Activated effector memory CD4-positive, alpha-beta T cell treated with anti-CD3 and anti-CD28 coated beads, Interleukin-2, amount 50 U/mL, for 16 hours (primary cell): ENCODE results near the gene SUPT3H.
"Not testable (repeated sequence)": the region's sequence is repeated elsewhere in the genome, so short reads cannot be mapped to it uniquely, and the experiment has no call there.

Experiments
- DNase-seq: peaks from one replicate; pipeline ENCODE4 v3.0.0-alpha.2; 2020

SUPT3H gene

DNA sequence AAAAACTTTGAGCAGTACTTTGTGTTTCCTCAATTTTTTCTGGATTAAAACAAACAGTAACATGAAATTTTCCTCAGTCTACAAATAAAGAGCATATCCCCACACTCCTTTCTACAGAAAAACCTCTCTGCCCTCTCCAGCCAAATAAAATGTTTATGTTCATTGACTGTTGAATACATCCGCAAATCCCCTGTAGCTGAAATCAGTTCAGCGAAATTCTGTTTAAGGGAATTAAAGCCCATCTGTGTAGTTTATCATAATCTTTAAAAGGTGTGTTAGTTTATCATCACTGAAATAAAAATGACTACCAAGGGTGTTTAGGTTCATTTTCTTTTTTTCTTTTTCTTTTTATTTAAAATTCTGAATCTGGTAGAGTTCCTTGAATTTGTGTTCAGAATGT is 207.4 kb downstream of the SUPT3H start:
- DNase-seq, result no peak

DNA sequence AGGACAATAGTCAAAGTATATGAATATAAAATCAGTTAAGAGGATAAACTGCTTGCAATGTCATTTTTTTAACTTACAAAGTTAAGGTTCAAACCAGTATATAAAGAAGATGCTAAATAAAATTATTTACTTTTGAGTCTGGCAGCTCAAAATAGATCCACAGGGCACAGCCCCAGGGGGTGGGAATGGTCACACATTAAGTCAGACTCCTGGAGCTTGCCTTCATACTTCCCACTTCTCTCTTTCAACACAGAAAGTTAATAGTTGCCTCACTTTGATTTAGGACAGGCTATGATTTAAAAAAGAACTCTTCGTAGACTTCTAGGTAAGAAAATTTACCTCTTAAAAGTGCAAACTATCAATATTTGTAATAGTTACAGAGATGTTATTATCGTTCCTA is 207.9 kb downstream of the SUPT3H start:
- no peak for DNase-seq

DNA sequence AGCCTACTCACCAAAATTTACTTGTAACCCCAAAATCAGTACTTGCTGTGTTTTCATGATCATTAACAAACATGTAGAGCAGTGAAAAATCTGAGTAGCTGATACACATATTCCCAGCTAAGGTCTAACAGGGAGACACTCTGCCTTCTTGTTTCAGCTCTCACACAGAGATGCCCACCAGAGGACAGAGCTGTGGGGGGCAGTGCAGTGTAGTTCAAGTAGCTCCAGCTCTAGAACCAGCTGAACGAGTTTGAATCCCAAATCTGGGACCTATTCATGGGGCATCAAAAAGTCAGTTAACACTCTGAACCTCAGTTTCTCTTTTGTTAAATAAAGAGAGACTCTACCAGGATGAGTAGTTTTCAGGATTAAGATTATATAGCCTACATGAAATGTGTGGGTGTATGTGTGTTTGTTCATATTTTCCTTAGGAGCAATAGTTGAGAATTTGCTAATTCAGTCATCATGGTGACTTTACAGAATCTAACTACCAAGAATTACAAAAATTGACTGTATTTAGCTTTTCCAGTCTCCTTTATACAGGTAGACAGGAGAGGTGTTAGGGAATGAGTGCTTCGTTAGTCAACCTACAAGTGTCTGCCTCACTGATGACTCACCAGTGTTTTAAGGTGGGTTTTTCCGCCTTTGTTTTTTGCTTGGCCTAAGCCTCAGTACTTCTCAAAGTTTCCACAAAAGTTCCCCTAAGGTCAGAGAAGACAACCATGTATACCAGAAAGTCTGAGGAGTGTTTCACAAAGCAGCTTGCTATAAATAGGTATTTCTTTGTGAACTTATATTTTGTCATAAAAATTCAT is 213.6 kb downstream of the SUPT3H start:
- no peak for DNase-seq

DNA sequence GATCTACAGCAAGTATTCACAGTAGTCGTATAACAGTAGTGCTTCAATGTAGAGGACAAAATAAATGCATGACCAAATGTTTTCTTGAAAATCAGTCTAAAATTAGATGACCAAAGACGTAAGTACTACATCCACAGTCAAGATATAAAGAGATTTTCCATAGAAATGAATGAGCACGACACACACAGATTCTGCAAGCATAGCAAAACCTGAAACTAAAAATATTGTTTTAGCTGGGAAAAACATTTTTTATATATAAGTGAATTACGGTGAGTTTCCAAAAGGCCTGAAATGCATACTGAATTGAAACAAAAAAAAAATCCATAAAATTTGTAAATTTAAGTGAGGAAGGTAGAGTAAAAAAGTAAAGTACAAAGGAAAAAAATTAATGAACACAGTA is 217.4 kb downstream of the SUPT3H start:
- no peak for DNase-seq

DNA sequence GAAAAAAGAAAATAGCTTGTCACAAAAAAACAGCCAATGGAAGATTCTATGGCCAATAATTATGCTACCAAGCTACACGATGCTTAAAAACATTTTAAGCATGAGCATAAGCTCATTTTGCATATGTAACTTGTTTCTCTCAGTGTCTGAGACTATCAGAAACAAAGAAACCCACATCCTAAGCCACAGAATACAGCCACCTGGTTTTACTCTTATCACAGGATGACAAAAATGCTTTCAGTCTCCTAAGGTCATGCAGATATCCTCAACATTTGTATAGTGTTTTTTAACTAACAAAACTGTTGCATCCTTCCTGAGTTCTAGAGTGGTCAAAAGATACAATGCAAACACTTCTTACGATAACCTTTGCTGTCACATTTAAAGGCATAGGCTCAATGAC is 221.7 kb downstream of the SUPT3H start:
- no peak for DNase-seq

DNA sequence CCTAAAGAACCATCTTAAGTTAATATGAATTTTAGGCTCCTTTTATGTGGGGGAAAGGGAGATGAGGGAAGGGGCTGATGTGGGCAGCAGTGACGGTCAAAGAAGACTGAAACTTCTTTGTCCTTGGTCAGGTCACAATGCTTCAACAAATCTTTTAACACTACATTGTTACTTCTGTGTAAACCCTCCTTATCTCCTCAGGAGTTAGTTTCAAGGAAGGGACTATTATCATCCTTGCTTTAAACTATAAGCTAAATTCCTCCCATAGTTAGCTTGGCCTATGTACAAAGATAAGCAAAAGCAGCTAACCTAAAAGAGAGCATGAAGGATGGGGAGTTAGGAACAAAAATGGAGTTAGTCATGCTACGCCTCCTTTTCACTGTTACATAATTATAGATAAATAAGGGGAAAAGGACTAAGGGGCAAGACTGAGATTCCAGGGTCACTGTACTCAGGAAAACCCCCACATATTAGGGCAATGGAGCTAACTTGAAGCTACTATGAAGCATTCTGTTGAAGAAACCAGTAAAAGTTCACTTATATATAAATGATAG is 222.3 kb downstream of the SUPT3H start:
- no peak for DNase-seq

DNA sequence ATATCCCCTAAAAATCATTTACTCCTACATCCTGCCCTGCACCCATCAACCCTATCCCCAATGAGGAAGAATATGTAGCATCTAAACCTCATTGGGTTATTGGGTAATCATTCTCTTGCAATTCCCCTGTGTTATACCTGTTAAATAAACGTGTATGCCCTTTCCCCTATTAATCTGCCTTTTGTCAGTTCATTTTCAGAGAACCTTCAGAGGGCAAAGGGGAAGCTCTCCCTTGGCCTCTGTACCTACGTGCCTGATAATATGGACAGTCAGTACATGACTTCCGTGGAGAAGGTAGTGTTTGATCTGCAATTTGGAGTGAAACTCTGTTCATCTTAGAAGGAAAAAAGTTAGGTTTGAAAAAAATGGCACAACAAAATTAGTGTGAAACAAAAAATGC is 223.1 kb downstream of the SUPT3H start:
- DNase-seq, result no peak

DNA sequence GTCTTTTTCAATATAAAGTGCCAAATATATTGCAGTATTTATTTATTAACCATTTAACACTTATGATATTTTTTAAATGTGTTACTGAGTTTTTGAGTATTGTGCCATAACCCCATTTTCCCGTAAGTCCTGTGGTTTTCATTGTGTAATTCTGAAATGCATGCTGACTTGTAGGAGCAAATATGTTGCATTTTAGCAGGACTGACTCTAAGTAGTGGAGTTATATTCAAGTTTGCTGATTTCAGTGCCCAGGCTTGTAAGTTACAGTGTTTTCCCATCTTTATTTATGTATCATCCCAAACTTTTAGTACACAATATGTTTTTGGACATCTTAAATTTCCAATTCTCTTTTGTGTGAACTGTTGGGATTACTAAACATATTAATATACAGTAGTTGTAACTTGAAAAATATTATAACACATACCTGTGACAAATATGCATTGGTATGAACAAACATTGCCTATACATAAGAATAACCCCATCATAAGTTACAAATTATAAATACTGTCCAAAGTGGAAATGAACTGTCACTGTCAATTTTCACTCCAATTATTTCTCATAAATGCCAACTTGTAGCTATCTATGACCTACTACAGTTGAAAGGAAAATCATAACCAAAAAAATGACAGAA is 228.9 kb downstream of the SUPT3H start:
- DNase-seq, result no peak

DNA sequence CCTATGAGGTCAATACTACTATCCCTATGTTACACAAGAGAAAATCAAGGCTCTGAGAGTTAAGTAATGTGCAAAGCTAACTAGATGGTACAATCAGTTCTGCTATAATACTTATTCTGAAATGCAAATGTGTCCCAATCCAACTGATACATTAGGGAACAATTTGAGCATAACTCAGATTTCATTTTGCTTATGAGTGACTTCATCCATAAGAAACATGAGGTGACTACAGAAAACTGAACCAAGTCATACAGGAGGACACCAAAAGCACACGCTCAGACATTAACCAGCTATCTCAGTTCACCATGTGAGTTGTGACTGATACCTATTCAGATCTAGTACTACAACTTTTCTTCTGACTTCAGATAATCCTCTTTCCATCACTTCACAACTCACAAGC is 229.5 kb downstream of the SUPT3H start:
- DNase-seq, result no peak

DNA sequence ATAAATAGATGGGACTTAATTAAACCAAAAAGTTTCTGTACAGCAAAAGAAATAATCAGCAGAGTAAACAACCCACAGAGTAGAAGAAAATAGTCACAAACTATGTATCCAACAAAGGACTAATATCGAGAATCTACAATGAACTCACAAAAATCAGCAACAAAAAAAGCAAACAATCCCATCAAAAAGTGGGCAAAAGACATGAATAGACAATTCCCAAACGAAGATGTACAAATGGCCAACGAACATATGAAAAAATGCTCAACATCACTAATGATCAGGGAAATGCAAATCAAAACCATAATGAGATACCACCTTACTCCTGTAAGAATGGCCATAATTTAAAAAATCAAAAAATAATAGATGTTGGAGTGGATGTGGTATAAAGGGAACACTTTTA is 232.1 kb downstream of the SUPT3H start:
- DNase-seq, result not testable (repeated sequence)

DNA sequence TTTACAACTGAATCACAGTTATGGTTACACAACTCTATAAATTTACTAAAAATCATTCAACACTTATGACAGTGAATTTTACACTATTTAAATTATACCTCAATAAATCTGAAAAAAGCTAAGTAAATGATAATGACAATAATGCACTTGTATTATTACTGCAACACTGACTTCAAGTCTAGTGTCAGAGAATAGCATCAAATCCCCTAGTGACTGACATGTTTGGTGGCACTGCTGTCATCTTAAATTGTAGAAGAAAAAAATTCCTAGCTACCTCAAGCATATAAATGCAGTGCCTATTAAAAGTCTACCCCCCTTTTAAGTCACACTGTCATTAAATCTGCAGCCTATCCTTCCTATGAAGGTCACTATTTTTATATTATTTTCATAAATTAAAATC is 239.0 kb downstream of the SUPT3H start:
- DNase-seq, result no peak

DNA sequence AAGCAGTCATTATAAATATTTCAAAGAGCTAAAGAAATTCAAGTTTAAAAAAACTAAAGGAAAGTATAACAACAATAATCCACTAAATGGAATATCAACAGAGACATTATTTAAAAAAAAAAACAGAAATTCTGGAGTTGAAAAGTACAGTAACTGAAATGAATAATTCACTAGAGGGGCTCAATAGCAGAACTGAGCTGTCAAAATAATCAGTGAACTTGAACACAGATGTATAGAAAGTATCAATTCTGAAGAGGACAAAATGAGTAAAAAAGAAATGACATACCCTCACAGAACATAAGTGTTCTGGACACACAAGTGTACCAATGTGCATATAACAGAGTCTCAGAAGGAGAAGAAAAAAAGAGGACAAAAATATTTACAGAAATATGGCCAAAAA is 241.2 kb downstream of the SUPT3H start:
- DNase-seq, result no peak

DNA sequence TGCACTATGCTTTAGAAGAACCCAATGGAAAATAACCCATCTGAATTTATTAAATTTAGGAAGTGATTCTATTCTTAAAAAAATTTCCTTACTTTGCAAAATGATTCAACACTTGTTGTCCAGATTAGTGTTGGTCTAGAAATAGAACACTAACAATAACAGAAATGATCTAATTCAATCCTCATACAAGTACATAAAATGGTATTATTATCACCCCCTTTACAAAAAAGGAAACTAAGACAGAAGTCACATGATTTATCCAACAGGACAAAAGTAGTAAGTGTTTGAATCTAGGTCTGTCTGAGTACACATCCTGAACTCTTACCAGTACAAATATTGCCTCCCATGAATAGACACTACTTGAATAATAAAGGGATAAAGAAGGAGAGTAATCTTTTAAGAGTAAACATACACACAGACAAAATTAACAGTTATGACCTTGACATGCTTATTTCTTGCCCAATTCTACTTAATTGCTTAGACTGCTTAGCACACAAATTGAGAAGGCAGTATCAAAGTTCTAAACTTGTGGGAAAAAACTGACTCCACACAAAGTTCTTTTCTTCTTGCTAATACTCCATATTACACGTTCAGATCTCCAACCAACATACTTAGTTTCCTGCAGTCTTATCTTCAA is 245.0 kb downstream of the SUPT3H start:
- no peak for DNase-seq

DNA sequence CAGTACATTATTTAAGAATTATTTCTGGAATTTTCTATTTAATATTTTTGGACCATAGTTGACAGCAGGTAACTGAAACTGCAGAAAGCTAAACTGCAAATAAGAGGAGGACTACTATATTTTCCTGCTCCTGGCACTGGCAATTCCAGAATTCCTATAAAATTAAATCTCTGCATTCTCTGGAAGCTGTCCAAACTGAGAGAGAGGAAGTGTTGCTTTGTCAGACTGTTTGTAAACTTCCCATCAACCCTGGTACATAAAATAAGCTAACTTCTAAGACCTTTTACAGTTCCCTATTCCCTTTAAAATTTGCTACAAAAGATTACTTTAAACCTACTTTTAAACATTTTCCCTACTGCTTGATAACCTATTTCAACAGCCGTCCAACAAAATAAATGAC is 245.7 kb downstream of the SUPT3H start:
- no peak for DNase-seq

DNA sequence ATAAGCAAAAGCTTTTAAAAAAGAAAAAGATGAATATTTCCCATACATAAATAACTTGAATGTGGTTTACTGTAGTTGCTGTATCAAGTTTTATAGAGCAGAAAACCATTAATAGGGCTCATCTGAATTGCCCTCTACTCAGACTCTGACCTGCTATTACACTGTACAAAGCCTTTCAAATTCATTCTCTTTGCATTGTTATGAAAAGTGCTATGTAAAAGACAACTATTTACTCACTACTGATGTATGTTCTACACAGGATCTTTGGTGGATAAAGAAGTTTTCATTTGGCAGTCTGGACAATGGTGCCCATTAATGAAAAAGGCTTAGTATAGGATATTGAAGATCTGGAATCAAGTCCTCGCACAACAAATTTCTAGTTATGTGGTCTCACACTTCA is 248.7 kb downstream of the SUPT3H start:
- no peak for DNase-seq

DNA sequence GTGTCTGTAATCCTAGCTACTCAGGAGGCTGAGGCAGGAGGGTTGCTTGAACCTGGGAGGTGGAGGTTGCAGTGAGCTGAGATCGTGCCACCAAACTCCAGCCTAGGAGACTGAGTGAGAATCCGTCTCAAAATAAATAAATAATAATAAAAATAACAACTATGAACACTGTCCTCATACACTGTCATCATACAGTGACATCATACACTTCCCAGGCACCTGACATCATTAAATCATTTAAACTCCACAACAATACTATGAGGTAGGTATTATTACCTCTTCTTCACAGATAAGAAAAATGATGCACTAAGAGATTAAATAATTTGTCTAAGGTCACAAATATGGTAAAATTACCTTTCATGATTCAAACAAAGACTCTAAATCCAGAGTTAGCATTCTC is 250.5 kb downstream of the SUPT3H start:
- DNase-seq, result no peak

DNA sequence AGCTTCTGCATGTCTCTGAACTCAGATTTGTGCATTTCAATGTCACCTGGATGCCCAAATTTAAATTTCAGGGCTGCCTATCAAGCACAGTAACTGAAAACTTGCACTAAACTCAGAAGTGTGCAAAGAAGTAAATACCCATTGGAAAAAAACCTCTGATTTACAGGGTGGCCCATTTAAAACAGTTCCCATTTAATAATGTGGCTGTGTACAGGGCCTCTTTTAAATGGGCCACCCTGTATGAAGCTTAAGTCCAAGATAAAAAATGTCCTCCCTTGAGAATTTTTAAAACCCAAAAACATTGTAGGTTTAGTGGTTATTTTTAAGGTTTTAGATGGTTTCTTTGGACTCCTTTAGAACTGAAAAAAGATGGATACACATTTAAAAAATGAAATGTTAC is 251.7 kb downstream of the SUPT3H start:
- no peak for DNase-seq

DNA sequence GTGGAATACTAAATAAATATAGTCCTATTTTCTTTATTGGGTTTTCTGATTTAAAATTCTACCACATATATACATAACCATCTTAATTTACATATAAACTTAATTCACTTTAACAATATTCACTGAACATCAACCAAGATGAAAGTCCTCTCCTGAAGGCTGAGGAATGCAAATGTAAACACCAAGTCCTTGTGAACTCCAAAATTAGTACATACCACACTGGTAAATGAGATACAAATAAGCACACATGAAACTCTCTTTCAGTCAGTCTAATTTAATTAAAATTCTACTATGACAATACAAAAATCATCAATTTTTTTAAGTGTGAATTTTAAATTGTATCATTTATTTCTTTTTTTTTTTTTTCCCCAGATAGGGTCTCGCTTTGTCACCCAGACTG is 254.7 kb downstream of the SUPT3H start:
- DNase-seq, result no peak

DNA sequence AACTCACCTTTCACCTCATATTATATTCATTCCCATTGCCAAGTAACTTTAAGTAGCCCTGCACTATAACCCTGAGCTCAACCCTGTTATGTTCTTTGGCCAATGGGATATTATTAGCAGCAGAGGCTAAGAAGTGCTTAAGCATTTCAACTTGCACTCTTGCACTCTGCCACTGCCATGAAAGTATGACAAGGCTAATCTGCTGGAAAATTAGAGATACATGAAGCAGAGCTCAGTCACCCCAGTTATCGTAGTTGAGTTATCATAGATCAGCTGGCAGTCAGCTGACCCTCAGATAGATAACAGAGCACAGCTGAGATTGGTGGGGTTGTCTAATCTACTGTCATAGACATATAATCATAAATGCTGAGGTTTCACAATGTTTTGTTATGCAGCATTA is 259.0 kb downstream of the SUPT3H start:
- no peak for DNase-seq

DNA sequence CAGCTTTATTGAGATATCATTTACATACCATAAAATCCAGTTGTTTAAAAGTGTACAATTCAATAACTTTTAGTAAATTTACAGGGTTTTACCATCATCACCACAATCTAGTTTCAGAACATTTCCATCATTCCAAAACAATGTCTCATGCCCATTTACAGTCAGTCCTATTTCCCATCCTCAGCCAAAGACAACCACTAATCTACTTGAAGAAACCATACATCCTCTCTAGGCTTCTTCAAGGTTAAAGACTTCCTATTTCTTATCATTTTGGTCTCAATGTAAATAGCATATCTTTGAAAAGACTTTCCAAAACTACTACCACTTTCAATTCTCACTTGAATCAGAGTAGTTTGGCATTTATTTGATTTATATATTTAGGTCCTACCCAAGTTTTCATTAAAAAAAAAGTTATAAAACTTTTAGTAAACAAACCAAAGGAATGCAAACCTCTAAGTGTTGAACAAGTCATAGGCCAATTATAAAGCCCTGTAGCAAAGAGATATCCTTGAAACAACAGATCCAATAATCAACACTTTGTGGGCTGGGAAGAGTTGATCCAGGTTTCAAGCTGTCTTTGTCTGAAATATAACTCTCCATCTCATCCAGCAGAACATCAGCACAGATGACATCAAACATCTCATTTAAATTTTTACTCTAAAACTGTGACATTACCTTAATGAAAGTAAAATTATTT is 260.9 kb downstream of the SUPT3H start:
- no peak for DNase-seq

DNA sequence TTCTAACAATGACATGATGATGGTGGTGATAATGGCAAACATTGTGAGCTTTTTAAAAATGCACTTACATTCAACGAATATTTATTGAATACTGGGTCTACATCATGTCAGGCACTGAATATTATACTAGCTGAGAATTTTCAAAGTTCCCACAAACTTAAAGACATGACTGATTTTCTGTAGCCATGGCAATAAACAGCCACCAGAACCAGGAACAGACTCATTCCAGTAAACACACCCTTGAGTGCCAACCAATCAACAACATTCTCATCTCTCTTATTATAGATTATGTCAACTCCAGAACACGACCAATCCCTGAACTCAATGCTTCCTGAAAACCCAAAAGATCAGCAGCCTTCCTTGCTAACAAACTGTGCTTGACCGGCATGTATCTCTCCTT is 262.0 kb downstream of the SUPT3H start:
- no peak for DNase-seq

DNA sequence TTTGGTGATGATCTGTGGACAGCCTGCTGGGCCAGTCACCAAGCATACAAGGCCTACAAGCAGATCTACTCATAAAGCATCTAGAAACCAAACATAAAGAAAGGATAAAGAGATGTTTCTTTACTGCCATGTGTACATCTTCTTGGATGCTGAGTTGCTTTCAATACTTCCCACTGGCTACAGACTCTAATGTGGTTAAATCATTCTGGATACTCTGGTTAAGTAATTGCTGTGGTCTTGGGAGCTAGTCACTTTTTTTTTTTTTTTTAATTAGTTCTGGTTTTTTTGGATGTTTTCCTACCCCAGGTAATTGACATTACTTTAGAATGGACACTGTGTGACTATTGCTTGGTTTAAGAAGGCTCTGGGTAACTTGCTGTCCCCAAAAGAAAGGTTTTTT is 265.0 kb downstream of the SUPT3H start:
- no peak for DNase-seq

DNA sequence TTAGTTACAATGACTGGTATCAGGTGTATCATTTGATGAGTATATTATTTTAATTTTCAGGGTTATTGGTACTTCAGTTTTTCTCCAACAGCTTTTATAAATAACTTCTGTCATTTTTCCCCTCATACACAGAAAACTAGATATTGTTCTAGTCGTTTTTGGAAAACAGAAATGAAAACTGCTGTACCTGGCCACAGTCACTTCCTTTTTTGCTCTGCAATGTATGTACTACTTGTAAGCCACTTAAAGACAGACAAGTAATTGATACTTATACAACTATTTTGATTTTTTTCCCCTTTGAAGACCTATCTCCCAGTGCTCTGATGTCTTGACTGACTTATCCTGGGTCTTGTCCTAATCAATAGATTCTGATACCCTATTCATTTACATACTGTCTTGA is 268.2 kb downstream of the SUPT3H start:
- DNase-seq, result no peak
